HEK293 (cell line): ENCODE data around the gene API5.

Source experiments
- CTCF ChIA-PET: fragments of 350-600 bp; formaldehyde crosslinking; extraction: SDS; loops from one replicate; lab custom pipeline; 2021; ENCODE audit warnings: antibody characterized with exemption; lab: Yijun Ruan, JAX
- POLR2A ChIA-PET: fragments of 300-600 bp; formaldehyde crosslinking; extraction: SDS; loops from one replicate; lab custom pipeline; 2020; ENCODE audit warnings: antibody characterized with exemption, inconsistent platforms; lab: Yijun Ruan, JAX
- H3K27ac ChIP-seq: fragments of 200-500 bp; sonication (Bioruptor generic); 2 replicates; pipeline ENCODE4 v1.5.1; 2014; ENCODE audit warnings: low read depth, low read length, control low read depth, inconsistent platforms; ENCODE audit errors: extremely low read depth
- H3K36me3 ChIP-seq, 2 experiments: fragments of 200-500 bp in 1 of 2; sonication (Bioruptor generic) in 1 of 2; 1 replicate in 1 of 2; 2 replicates in 1 of 2; pipeline ENCODE4 v1.5.1; 2014 to 2017; ENCODE audit warnings: inconsistent platforms in 2 of 2, low read length in 2 of 2; ENCODE audit not compliant: control insufficient read depth in 2 of 2, insufficient read depth in 1 of 2
- H3K4me1 ChIP-seq: fragments of 200-500 bp; sonication (Bioruptor generic); 2 replicates; pipeline ENCODE4 v1.5.1; 2014; ENCODE audit warnings: mild to moderate bottlenecking, low read length, inconsistent platforms; ENCODE audit not compliant: control insufficient read depth, insufficient read depth
- H3K4me3 ChIP-seq: 2 replicates; pipeline ENCODE4 v1.5.1; 2011; ENCODE audit warnings: low read depth, mild to moderate bottlenecking, control low read depth, low read length, moderate library complexity
- H3K9me3 ChIP-seq: fragments of 200-500 bp; sonication (Bioruptor generic); 2 replicates; pipeline ENCODE4 v1.5.1; 2014; ENCODE audit warnings: low read depth, low read length, inconsistent platforms; ENCODE audit not compliant: control insufficient read depth, insufficient read depth
- MYNN ChIP-seq: fragments of 450-650 bp; formaldehyde crosslinking; IDR thresholded peaks from 2 replicates; pipeline ENCODE4 v1.5.1; 2016; ENCODE audit warnings: missing biosample characterization, missing genetic modification characterization, borderline replicate concordance
- SP2 ChIP-seq: fragments of 450-650 bp; formaldehyde crosslinking; IDR thresholded peaks from 2 replicates; pipeline ENCODE4 v1.5.1; 2016; ENCODE audit warnings: missing biosample characterization, missing genetic modification characterization
- ZNF202 ChIP-seq: fragments of 450-650 bp; formaldehyde crosslinking; IDR thresholded peaks from 2 replicates; pipeline ENCODE4 v1.5.1; 2016; ENCODE audit warnings: missing biosample characterization, missing genetic modification characterization, borderline replicate concordance
- ZNF561 ChIP-seq: fragments of 450-650 bp; IDR thresholded peaks from 2 replicates; pipeline ENCODE4 v1.5.1; 2018; ENCODE audit warnings: missing biosample characterization, missing genetic modification characterization, borderline replicate concordance
- TF ChIP-seq, protein P1 (sequence below): fragments of 450-650 bp; formaldehyde crosslinking; IDR thresholded peaks from 2 replicates; pipeline ENCODE4 v1.5.1; 2016; ENCODE audit warnings: missing biosample characterization, missing genetic modification characterization, borderline replicate concordance
- TF ChIP-seq, protein P2 (sequence below): fragments of 450-650 bp; formaldehyde crosslinking; IDR thresholded peaks from 2 replicates; pipeline ENCODE4 v1.5.1; 2016; ENCODE audit warnings: missing biosample characterization, missing genetic modification characterization, borderline replicate concordance
- TF ChIP-seq, protein P3 (sequence below): fragments of 450-650 bp; formaldehyde crosslinking; IDR thresholded peaks from 2 replicates; pipeline ENCODE4 v1.5.1; 2016; ENCODE audit warnings: missing biosample characterization, missing genetic modification characterization
- TF ChIP-seq, protein P4 (sequence below): fragments of 450-650 bp; formaldehyde crosslinking; IDR thresholded peaks from 2 replicates; pipeline ENCODE4 v1.5.1; 2017; ENCODE audit warnings: missing biosample characterization, mild to moderate bottlenecking, missing genetic modification characterization, moderate library complexity

The API5 gene

DNA sequence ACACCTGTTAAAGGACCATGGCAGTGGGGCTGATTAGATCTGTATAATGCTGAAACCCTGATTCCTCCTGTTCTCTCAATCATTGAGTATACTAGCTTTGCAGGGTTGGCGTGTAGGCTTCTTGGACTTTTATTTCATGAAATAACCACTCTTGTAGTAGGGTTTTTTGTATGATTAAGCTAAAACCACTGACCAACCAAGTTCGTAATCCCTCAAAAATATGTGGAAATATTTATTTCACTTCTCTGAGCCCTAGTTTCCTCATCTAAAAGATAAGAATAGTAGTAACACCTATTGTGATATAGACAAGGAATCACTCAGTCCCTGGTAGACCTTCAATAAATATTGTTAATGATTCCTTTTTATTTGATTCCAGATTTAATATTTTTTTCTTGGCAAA, 4.2 kb downstream of the API5 start (continued):
- TF ChIP-seq ZNF202 (tag by site-specific recombination) (no peak), ZNF561 (tag by site-specific recombination) (no peak), SP2 (no peak)
- TF ChIP-seq, protein P1, sequence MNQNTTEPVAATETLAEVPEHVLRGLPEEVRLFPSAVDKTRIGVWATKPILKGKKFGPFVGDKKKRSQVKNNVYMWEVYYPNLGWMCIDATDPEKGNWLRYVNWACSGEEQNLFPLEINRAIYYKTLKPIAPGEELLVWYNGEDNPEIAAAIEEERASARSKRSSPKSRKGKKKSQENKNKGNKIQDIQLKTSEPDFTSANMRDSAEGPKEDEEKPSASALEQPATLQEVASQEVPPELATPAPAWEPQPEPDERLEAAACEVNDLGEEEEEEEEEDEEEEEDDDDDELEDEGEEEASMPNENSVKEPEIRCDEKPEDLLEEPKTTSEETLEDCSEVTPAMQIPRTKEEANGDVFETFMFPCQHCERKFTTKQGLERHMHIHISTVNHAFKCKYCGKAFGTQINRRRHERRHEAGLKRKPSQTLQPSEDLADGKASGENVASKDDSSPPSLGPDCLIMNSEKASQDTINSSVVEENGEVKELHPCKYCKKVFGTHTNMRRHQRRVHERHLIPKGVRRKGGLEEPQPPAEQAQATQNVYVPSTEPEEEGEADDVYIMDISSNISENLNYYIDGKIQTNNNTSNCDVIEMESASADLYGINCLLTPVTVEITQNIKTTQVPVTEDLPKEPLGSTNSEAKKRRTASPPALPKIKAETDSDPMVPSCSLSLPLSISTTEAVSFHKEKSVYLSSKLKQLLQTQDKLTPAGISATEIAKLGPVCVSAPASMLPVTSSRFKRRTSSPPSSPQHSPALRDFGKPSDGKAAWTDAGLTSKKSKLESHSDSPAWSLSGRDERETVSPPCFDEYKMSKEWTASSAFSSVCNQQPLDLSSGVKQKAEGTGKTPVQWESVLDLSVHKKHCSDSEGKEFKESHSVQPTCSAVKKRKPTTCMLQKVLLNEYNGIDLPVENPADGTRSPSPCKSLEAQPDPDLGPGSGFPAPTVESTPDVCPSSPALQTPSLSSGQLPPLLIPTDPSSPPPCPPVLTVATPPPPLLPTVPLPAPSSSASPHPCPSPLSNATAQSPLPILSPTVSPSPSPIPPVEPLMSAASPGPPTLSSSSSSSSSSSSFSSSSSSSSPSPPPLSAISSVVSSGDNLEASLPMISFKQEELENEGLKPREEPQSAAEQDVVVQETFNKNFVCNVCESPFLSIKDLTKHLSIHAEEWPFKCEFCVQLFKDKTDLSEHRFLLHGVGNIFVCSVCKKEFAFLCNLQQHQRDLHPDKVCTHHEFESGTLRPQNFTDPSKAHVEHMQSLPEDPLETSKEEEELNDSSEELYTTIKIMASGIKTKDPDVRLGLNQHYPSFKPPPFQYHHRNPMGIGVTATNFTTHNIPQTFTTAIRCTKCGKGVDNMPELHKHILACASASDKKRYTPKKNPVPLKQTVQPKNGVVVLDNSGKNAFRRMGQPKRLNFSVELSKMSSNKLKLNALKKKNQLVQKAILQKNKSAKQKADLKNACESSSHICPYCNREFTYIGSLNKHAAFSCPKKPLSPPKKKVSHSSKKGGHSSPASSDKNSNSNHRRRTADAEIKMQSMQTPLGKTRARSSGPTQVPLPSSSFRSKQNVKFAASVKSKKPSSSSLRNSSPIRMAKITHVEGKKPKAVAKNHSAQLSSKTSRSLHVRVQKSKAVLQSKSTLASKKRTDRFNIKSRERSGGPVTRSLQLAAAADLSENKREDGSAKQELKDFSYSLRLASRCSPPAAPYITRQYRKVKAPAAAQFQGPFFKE (tag by site-specific recombination) = no peak
- TF ChIP-seq, protein P2, sequence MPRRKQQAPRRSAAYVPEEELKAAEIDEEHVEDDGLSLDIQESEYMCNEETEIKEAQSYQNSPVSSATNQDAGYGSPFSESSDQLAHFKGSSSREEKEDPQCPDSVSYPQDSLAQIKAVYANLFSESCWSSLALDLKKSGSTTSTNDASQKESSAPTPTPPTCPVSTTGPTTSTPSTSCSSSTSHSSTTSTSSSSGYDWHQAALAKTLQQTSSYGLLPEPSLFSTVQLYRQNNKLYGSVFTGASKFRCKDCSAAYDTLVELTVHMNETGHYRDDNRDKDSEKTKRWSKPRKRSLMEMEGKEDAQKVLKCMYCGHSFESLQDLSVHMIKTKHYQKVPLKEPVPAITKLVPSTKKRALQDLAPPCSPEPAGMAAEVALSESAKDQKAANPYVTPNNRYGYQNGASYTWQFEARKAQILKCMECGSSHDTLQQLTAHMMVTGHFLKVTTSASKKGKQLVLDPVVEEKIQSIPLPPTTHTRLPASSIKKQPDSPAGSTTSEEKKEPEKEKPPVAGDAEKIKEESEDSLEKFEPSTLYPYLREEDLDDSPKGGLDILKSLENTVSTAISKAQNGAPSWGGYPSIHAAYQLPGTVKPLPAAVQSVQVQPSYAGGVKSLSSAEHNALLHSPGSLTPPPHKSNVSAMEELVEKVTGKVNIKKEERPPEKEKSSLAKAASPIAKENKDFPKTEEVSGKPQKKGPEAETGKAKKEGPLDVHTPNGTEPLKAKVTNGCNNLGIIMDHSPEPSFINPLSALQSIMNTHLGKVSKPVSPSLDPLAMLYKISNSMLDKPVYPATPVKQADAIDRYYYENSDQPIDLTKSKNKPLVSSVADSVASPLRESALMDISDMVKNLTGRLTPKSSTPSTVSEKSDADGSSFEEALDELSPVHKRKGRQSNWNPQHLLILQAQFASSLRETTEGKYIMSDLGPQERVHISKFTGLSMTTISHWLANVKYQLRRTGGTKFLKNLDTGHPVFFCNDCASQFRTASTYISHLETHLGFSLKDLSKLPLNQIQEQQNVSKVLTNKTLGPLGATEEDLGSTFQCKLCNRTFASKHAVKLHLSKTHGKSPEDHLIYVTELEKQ (tag by site-specific recombination) = no peak

DNA sequence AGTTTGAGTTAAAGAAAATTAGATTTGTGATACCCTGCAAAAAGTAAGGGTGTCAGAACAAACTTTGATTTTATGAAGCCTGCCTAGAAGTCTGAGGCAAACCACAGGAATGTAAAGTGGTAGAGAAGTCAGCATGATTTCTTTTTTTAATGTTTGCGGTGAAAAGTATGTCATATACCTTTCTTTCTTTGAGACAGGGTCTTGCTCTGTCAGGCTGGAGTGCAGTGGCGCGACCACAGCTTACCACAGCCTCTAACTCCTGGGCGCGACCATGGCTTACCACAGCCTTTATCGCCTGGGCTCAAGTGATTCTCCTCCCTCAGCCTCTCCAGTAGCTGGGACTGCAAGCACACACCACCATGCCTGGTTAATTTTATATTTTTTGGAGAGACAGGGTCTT, 4.7 kb downstream of the API5 start:
- CTCF ChIA-PET = interaction anchor here (0.6 to 0.9 kb wide), 3 partner anchors 8 to 180 kb away, joined by 3 to 5 read pairs (median 3); no protein-coding TSS in a partner anchor

More for the DNA sequence above, 4.7 kb downstream of the API5 start:
- peaks cover 8 to 38% of the 10 kb centered on the region in 2 experiments; a peak in 2 of 3 replicates for H3K36me3 ChIP-seq
- H3K4me3 ChIP-seq = no peak overlapping the region
- H3K9me3 ChIP-seq = no peaks in the 10 kb centered on the region
- no peak overlapping the region for H3K27ac ChIP-seq
- H3K4me1 ChIP-seq = no peaks in the 10 kb centered on the region
- POLR2A ChIA-PET = no interaction called here
- TF ChIP-seq, protein P3, sequence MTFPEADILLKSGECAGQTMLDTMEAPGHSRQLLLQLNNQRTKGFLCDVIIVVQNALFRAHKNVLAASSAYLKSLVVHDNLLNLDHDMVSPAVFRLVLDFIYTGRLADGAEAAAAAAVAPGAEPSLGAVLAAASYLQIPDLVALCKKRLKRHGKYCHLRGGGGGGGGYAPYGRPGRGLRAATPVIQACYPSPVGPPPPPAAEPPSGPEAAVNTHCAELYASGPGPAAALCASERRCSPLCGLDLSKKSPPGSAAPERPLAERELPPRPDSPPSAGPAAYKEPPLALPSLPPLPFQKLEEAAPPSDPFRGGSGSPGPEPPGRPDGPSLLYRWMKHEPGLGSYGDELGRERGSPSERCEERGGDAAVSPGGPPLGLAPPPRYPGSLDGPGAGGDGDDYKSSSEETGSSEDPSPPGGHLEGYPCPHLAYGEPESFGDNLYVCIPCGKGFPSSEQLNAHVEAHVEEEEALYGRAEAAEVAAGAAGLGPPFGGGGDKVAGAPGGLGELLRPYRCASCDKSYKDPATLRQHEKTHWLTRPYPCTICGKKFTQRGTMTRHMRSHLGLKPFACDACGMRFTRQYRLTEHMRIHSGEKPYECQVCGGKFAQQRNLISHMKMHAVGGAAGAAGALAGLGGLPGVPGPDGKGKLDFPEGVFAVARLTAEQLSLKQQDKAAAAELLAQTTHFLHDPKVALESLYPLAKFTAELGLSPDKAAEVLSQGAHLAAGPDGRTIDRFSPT (tag by site-specific recombination) = no peak
- TF ChIP-seq, protein P4, sequence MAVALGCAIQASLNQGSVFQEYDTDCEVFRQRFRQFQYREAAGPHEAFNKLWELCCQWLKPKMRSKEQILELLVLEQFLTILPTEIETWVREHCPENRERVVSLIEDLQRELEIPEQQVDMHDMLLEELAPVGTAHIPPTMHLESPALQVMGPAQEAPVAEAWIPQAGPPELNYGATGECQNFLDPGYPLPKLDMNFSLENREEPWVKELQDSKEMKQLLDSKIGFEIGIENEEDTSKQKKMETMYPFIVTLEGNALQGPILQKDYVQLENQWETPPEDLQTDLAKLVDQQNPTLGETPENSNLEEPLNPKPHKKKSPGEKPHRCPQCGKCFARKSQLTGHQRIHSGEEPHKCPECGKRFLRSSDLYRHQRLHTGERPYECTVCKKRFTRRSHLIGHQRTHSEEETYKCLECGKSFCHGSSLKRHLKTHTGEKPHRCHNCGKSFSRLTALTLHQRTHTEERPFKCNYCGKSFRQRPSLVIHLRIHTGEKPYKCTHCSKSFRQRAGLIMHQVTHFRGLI = 0 out of 2 replicates have a peak, but pooled peaks have one; percentile 27
- no peak for TF ChIP-seq MYNN (tag by site-specific recombination)
